ENCODE results near the gene AZU1. TPM values are rescaled to one million over a fixed set of nuclear protein-coding genes. Genes with fewer than 3 reads are reported as not detected.
"Not testable (repeated sequence)": the region's sequence is repeated elsewhere in the genome, so short reads cannot be mapped to it uniquely, and the experiment has no call there.

AZU1 gene
- total RNA-seq, 4 donors from 2014 or later = 0.42 TPM; not detected in 3

GRCh38 chr19:850221-850978 lies 22.8 kb downstream of the AZU1 start:
- peak; percentile 83 to 94 for DNase-seq (ENCODE audit: low spot score in 2 of 2)
- no peak for TF ChIP-seq POLR2A (IDR thresholded peaks at IDR 0.05)
- peak in 1 of 2 donors; percentile 93 for TF ChIP-seq EP300 (IDR thresholded peaks at IDR 0.05)
- TF ChIP-seq CTCF (IDR thresholded peaks at IDR 0.05) = no peak
- Histone ChIP-seq H3K27ac (peak overlapping the region; percentile 44 to 88 (median 66)), H3K9me3 (no peaks in the 10 kb centered on the region), H3K4me1 (peaks cover 0 to 47% (median 3%) of the 10 kb centered on the region in 4 donors), H3K4me3 (peak overlapping the region in 1 of 4 donors; percentile 33), H3K36me3 (no peaks in the 10 kb centered on the region), H3K27me3 (peaks cover 0 to 77% of the 10 kb centered on the region in 2 donors)
- 28 to 54% methylated on average over 9 to 16 of the region's 28 CpGs for WGBS, 2 donors

GRCh38 chr19:850979-851335 lies 23.3 kb downstream of the AZU1 start:
- peak overlapping the region; percentile 44 to 88 (median 66) for H3K27ac ChIP-seq
- no peaks in the 10 kb centered on the region for H3K9me3 ChIP-seq
- TF ChIP-seq POLR2A (IDR thresholded peaks at IDR 0.05) = no peak
- no peak for TF ChIP-seq EP300 (IDR thresholded peaks at IDR 0.05)
- TF ChIP-seq CTCF (IDR thresholded peaks at IDR 0.05) = no peak
- peak overlapping the region in 1 of 4 donors; percentile 33 for H3K4me3 ChIP-seq
- DNase-seq (ENCODE audit: low spot score in 2 of 2) = no peak
- peaks cover 0 to 47% (median 3%) of the 10 kb centered on the region in 4 donors for H3K4me1 ChIP-seq
- H3K27me3 ChIP-seq = peaks cover 0 to 77% of the 10 kb centered on the region in 2 donors
- H3K36me3 ChIP-seq = no peaks in the 10 kb centered on the region
- WGBS, 2 donors = 39 to 57% methylated on average over 9 to 12 of the region's 13 CpGs

GRCh38 chr19:852136-853013 lies 24.7 kb downstream of the AZU1 start, which contains the start of gene ELANE:
ELANE (plus strand) TSS chr19:852303; CDS start chr19:852329, 26 bp downstream.
- Histone ChIP-seq H3K27me3 (peaks cover 0 to 71% of the 10 kb centered on the region in 2 donors), H3K4me1 (peaks cover 0 to 46% (median 3%) of the 10 kb centered on the region in 4 donors), H3K27ac (peak within 1 kb of the TSS in 2 of 4 donors; percentile 58 to 88), H3K4me3 (no peak within 1 kb of the TSS), H3K9me3 (no peaks in the 10 kb centered on the region), H3K36me3 (no peaks in the 10 kb centered on the region)
- WGBS, 2 donors = 64 to 67% methylated on average over 25 to 46 of the region's 55 CpGs
- TF ChIP-seq CTCF (IDR thresholded peaks at IDR 0.05) = no peak
- TF ChIP-seq POLR2A (IDR thresholded peaks at IDR 0.05) = no peak
- no peak for TF ChIP-seq EP300 (IDR thresholded peaks at IDR 0.05)
- DNase-seq (ENCODE audit: low spot score in 2 of 2) = no peak

GRCh38 chr19:853014-853585 lies 25.5 kb downstream of the AZU1 start:
- TF ChIP-seq EP300 (IDR thresholded peaks at IDR 0.05) (no peak), CTCF (IDR thresholded peaks at IDR 0.05) (no peak), POLR2A (IDR thresholded peaks at IDR 0.05) (no peak)
- Histone ChIP-seq H3K4me1 (peaks cover 0 to 38% (median 3%) of the 10 kb centered on the region in 4 donors), H3K27ac (no peak overlapping the region), H3K9me3 (no peaks in the 10 kb centered on the region), H3K36me3 (no peaks in the 10 kb centered on the region), H3K27me3 (peaks cover 0 to 64% of the 10 kb centered on the region in 2 donors), H3K4me3 (no peak overlapping the region)
- no peak for DNase-seq (ENCODE audit: low spot score in 2 of 2)
- WGBS, 2 donors = 24 to 48% methylated on average over 25 to 31 of the region's 67 CpGs

- H3K4me3 ChIP-seq; DNase-seq (ENCODE audit: low spot score in 2 of 2); H3K9me3 ChIP-seq; H3K36me3 ChIP-seq; H3K27ac ChIP-seq: not testable (repeated sequence)
- H3K27me3 ChIP-seq = peaks cover 0 to 64% of the 10 kb centered on the region in 2 donors
- 82 to 86% methylated on average over 8 to 11 of the region's 17 CpGs for WGBS, 2 donors
- peaks cover 0 to 34% (median 3%) of the 10 kb centered on the region in 4 donors for H3K4me1 ChIP-seq
Measured at GRCh38 chr19:853614-854220, 26.1 kb downstream of the AZU1 start.
